H1 (cell line): ENCODE data around the gene CT45A9. TPM values are rescaled to one million over a fixed set of nuclear protein-coding genes. Genes with fewer than 3 reads are reported as not detected.

Experiments used
- KDM5A ChIP-seq: fragments of 200-600 bp; IDR thresholded peaks from 2 replicates; pipeline ENCODE4 v1.7.1; 2012; ENCODE audit warnings: mild to moderate bottlenecking, low read length, inconsistent platforms, mixed read lengths
- SRF ChIP-seq: IDR thresholded peaks from 2 replicates; pipeline ENCODE4 v1.6.1; 2011; ENCODE audit warnings: mild to moderate bottlenecking, low read depth, low read length, moderate library complexity
- TAF7 ChIP-seq: optimal IDR thresholded peaks from 2 replicates; pipeline ENCODE3; 2011; ENCODE audit warnings: low read depth, mild to moderate bottlenecking, inconsistent platforms, low read length, moderate library complexity, borderline replicate concordance
- polyA plus RNA-seq, 7 experiments: library from polyadenylated mRNA; depleted of rRNA in 3 of 7; stranded (reverse) in 5 of 7; unstranded in 2 of 7; fragments of >200 nt in 5 of 7; fragments of 200-250 nt in 2 of 7; gene quantifications; 1 replicate in 5 of 7; 2 replicates in 1 of 7; 4 replicates in 1 of 7; pipeline versions ENCODE4 v1.2.1 to v1.2.3, GENCODE V29; 2011 to 2013; ENCODE audit warnings: missing spikeins in 2 of 7, mixed read lengths in 2 of 7
- total RNA-seq: library from RNA; stranded (reverse); fragmentation: NEBNext Ultra II Directional; extraction: Animal tissue kit (Norgen Biotek cat#: 25700); gene quantifications from 2 replicates; pipeline ENCODE4 v1.2.1, GENCODE V29; 2021
- TF ChIP-seq, protein P1 (sequence below): fragments of 300-600 bp; sonication (generic); IDR thresholded peaks from 2 replicates; pipeline ENCODE4 v1.7.1; 2012; ENCODE audit warnings: low read length, moderate library complexity, mild to moderate bottlenecking, inconsistent platforms; ENCODE audit not compliant: insufficient replicate concordance

The CT45A9 gene
- total and polyA plus RNA-seq, 2 of the 8 experiments (the other 6 are each of a cell fraction or from before 2014, with no cell fraction given) = not detected

DNA sequence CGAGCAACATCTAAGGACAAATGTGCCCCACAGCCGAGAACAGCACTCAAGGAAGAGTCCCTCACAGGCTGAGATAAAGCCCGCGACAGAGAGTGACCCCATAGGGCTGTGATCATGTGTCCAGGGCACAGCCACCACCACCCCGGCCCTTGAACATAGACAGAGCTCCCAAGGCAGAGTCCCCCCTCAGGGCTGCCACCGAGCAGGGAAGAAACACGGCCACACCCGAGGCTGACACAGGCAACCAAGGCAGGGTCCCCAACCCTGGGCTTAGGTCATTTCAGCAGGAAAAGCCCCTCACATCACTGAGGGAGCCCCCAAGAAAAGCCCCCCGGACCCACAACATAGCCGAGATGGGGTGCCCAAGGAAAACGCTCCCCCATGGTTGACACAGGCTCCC is 21.2 kb upstream of the CT45A9 start (continued):
- TF ChIP-seq, protein P1, sequence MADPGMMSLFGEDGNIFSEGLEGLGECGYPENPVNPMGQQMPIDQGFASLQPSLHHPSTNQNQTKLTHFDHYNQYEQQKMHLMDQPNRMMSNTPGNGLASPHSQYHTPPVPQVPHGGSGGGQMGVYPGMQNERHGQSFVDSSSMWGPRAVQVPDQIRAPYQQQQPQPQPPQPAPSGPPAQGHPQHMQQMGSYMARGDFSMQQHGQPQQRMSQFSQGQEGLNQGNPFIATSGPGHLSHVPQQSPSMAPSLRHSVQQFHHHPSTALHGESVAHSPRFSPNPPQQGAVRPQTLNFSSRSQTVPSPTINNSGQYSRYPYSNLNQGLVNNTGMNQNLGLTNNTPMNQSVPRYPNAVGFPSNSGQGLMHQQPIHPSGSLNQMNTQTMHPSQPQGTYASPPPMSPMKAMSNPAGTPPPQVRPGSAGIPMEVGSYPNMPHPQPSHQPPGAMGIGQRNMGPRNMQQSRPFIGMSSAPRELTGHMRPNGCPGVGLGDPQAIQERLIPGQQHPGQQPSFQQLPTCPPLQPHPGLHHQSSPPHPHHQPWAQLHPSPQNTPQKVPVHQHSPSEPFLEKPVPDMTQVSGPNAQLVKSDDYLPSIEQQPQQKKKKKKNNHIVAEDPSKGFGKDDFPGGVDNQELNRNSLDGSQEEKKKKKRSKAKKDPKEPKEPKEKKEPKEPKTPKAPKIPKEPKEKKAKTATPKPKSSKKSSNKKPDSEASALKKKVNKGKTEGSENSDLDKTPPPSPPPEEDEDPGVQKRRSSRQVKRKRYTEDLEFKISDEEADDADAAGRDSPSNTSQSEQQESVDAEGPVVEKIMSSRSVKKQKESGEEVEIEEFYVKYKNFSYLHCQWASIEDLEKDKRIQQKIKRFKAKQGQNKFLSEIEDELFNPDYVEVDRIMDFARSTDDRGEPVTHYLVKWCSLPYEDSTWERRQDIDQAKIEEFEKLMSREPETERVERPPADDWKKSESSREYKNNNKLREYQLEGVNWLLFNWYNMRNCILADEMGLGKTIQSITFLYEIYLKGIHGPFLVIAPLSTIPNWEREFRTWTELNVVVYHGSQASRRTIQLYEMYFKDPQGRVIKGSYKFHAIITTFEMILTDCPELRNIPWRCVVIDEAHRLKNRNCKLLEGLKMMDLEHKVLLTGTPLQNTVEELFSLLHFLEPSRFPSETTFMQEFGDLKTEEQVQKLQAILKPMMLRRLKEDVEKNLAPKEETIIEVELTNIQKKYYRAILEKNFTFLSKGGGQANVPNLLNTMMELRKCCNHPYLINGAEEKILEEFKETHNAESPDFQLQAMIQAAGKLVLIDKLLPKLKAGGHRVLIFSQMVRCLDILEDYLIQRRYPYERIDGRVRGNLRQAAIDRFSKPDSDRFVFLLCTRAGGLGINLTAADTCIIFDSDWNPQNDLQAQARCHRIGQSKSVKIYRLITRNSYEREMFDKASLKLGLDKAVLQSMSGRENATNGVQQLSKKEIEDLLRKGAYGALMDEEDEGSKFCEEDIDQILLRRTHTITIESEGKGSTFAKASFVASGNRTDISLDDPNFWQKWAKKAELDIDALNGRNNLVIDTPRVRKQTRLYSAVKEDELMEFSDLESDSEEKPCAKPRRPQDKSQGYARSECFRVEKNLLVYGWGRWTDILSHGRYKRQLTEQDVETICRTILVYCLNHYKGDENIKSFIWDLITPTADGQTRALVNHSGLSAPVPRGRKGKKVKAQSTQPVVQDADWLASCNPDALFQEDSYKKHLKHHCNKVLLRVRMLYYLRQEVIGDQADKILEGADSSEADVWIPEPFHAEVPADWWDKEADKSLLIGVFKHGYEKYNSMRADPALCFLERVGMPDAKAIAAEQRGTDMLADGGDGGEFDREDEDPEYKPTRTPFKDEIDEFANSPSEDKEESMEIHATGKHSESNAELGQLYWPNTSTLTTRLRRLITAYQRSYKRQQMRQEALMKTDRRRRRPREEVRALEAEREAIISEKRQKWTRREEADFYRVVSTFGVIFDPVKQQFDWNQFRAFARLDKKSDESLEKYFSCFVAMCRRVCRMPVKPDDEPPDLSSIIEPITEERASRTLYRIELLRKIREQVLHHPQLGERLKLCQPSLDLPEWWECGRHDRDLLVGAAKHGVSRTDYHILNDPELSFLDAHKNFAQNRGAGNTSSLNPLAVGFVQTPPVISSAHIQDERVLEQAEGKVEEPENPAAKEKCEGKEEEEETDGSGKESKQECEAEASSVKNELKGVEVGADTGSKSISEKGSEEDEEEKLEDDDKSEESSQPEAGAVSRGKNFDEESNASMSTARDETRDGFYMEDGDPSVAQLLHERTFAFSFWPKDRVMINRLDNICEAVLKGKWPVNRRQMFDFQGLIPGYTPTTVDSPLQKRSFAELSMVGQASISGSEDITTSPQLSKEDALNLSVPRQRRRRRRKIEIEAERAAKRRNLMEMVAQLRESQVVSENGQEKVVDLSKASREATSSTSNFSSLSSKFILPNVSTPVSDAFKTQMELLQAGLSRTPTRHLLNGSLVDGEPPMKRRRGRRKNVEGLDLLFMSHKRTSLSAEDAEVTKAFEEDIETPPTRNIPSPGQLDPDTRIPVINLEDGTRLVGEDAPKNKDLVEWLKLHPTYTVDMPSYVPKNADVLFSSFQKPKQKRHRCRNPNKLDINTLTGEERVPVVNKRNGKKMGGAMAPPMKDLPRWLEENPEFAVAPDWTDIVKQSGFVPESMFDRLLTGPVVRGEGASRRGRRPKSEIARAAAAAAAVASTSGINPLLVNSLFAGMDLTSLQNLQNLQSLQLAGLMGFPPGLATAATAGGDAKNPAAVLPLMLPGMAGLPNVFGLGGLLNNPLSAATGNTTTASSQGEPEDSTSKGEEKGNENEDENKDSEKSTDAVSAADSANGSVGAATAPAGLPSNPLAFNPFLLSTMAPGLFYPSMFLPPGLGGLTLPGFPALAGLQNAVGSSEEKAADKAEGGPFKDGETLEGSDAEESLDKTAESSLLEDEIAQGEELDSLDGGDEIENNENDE = no peak
- TF ChIP-seq KDM5A (no peak), TAF7 (no peak), SRF (no peak)
